Neural progenitor cell (in vitro differentiated cells): ENCODE data around the gene PTPRT. TPM values are rescaled to one million over a fixed set of nuclear protein-coding genes. Genes with fewer than 3 reads are reported as not detected.

Source experiments
- DNase-seq: peaks from one replicate; pipeline ENCODE4 v3.0.0-alpha.2; 2016; ENCODE audit warnings: low spot score
- H2AFZ ChIP-seq: fragments of 200-600 bp; sonication (generic); replicated peaks from 2 replicates; pipeline ENCODE4 v1.6.1; 2016; ENCODE audit warnings: antibody characterized with exemption
- H3F3A ChIP-seq: fragments of 200-600 bp; sonication (generic); 2 replicates; pipeline ENCODE4 v1.6.1; 2016; ENCODE audit warnings: antibody characterized with exemption, low read depth
- H3K27ac ChIP-seq: fragments of 200-600 bp; sonication (generic); 2 replicates; pipeline ENCODE4 v1.5.1; 2016; ENCODE audit warnings: mild to moderate bottlenecking
- H3K27me3 ChIP-seq: fragments of 200-600 bp; sonication (generic); 2 replicates; pipeline ENCODE4 v1.6.1; 2016; ENCODE audit warnings: mild to moderate bottlenecking, moderate library complexity
- H3K36me3 ChIP-seq: fragments of 200-600 bp; sonication (generic); 2 replicates; pipeline ENCODE4 v1.5.1; 2016
- H3K4me1 ChIP-seq: fragments of 200-600 bp; sonication (generic); 2 replicates; pipeline ENCODE4 v1.6.1; 2016; ENCODE audit warnings: mixed run types
- H3K4me2 ChIP-seq: fragments of 200-600 bp; sonication (generic); 2 replicates; pipeline ENCODE4 v1.6.1; 2016
- H3K4me3 ChIP-seq: fragments of 200-600 bp; sonication (generic); 2 replicates; pipeline ENCODE4 v1.5.1; 2016
- H3K79me2 ChIP-seq: fragments of 200-600 bp; sonication (generic); 2 replicates; pipeline ENCODE4 v1.6.1; 2016; ENCODE audit warnings: low read depth
- H3K9ac ChIP-seq: fragments of 200-600 bp; sonication (generic); 2 replicates; pipeline ENCODE4 v1.6.1; 2016
- H3K9me3 ChIP-seq: fragments of 200-600 bp; sonication (generic); 2 replicates; pipeline ENCODE4 v1.5.1; 2016; ENCODE audit warnings: low read depth
- H4K20me1 ChIP-seq: fragments of 200-600 bp; sonication (generic); 2 replicates; pipeline ENCODE4 v1.6.1; 2016; ENCODE audit warnings: low read depth
- H3K27ac Mint-ChIP-seq: 3 replicates; pipeline ENCODE4 v1.8.0; 2021; ENCODE audit warnings: mixed read lengths
- H3K27me3 Mint-ChIP-seq: 2 replicates; pipeline ENCODE4 v1.8.0; 2022; ENCODE audit warnings: low read depth, mild to moderate bottlenecking, inconsistent platforms, moderate library complexity, mixed read lengths; ENCODE audit not compliant: insufficient read depth
- H3K36me3 Mint-ChIP-seq: 3 replicates; pipeline ENCODE4 v1.8.0; 2021; ENCODE audit warnings: mixed read lengths
- H3K4me1 Mint-ChIP-seq: 3 replicates; pipeline ENCODE4 v1.8.0; 2021; ENCODE audit warnings: mixed read lengths
- H3K4me3 Mint-ChIP-seq: 3 replicates; pipeline ENCODE4 v1.8.0; 2021; ENCODE audit warnings: mild to moderate bottlenecking, moderate library complexity, mixed read lengths
- H3K9me3 Mint-ChIP-seq: 3 replicates; pipeline ENCODE4 v1.8.0; 2020; ENCODE audit warnings: mixed read lengths
- EZH2 ChIP-seq: fragments of 200-600 bp; sonication (generic); IDR thresholded peaks from 2 replicates; pipeline ENCODE4 v1.6.1; 2017; ENCODE audit warnings: antibody characterized with exemption, mild to moderate bottlenecking, moderate library complexity
- EZH2phosphoT487 ChIP-seq: fragments of 200-600 bp; sonication (generic); IDR thresholded peaks from 2 replicates; pipeline ENCODE4 v1.6.1; 2017; ENCODE audit warnings: antibody characterized with exemption
- total RNA-seq: library from RNA; depleted of rRNA; stranded (reverse); fragments of >200 nt; gene quantifications from 2 replicates; pipeline ENCODE4 v1.2.3, GENCODE V29; 2015; ENCODE audit warnings: low replicate concordance
- TF ChIP-seq, protein P1 (sequence below): fragments of 200-600 bp; sonication (generic); IDR thresholded peaks from 2 replicates; pipeline ENCODE4 v1.5.1; 2017; ENCODE audit warnings: antibody characterized with exemption, mild to moderate bottlenecking

PTPRT gene
- total RNA-seq, 1 donor from 2014 or later, result 1.1 TPM

DNA sequence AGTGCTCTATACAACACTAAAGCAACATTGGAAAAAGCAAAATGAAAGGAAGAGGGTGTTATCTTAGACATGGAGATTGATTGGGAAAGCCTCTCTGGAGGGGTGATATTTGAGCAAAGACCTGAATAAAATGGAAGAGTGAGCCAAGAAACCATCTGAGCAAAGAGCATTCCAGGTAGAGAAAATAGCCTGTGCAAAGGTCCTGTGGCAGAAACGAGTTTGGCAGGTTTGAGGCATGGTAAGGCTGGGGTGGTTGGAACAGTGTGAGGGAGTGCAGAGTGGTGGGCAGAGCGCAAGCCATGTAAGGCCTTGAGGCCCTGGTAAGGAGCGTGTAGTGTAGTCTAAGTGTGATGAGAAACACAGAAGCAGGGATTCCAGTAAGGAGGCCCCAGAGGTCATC is 40.0 kb upstream of the PTPRT start:
- Histone ChIP-seq H3F3A (no peaks in the 10 kb centered on the region), H4K20me1 (no peaks in the 10 kb centered on the region), H3K9ac (no peak overlapping the region), H3K9me3 (no peaks in the 10 kb centered on the region), H3K4me3 (no peak overlapping the region), H3K27me3 (peaks cover 34% of the 10 kb centered on the region), H3K79me2 (no peaks in the 10 kb centered on the region), H2AFZ (no peak overlapping the region), H3K4me1 (no peaks in the 10 kb centered on the region), H3K36me3 (no peaks in the 10 kb centered on the region), H3K27ac (no peak overlapping the region), H3K4me2 (no peak overlapping the region)
- no peaks in the 10 kb centered on the region for H3K9me3 Mint-ChIP-seq
- H3K4me3 Mint-ChIP-seq, result no peak overlapping the region
- H3K4me1 Mint-ChIP-seq, result peaks cover 9% of the 10 kb centered on the region
- TF ChIP-seq, protein P1, sequence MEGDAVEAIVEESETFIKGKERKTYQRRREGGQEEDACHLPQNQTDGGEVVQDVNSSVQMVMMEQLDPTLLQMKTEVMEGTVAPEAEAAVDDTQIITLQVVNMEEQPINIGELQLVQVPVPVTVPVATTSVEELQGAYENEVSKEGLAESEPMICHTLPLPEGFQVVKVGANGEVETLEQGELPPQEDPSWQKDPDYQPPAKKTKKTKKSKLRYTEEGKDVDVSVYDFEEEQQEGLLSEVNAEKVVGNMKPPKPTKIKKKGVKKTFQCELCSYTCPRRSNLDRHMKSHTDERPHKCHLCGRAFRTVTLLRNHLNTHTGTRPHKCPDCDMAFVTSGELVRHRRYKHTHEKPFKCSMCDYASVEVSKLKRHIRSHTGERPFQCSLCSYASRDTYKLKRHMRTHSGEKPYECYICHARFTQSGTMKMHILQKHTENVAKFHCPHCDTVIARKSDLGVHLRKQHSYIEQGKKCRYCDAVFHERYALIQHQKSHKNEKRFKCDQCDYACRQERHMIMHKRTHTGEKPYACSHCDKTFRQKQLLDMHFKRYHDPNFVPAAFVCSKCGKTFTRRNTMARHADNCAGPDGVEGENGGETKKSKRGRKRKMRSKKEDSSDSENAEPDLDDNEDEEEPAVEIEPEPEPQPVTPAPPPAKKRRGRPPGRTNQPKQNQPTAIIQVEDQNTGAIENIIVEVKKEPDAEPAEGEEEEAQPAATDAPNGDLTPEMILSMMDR, result no peak
- TF ChIP-seq EZH2phosphoT487 (no peak), EZH2 (no peak)
- no peak overlapping the region for H3K27ac Mint-ChIP-seq
- no peaks in the 10 kb centered on the region for H3K36me3 Mint-ChIP-seq
- peaks cover 15% of the 10 kb centered on the region for H3K27me3 Mint-ChIP-seq
- no peak for DNase-seq

DNA sequence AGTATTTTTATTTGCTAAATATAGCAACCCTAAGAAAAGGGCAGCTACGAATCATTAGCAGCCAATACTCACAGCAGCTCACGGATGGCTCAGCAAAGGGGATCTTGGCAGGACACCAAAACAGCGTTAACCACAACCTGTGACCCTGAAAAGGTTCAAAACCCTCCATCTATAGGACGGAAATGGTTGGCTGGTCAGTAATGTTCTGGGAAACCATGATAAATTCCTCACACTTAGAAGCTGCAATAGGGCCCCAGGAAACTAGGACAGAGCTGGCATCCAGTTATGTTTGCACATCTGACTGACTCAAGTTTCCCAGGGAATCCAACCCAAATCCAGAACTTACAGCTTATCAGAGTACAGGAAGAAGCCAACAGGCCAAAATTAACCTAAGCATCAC is 30.9 kb upstream of the PTPRT start:
- no peaks in the 10 kb centered on the region for H3F3A ChIP-seq
- peaks cover 4% of the 10 kb centered on the region for H3K27me3 ChIP-seq
- Mint-ChIP-seq H3K9me3 (no peaks in the 10 kb centered on the region), H3K27ac (no peak overlapping the region), H3K4me3 (no peak overlapping the region), H3K36me3 (no peaks in the 10 kb centered on the region), H3K27me3 (peaks cover 6% of the 10 kb centered on the region), H3K4me1 (peaks cover 5% of the 10 kb centered on the region)
- no peaks in the 10 kb centered on the region for H3K79me2 ChIP-seq
- H3K9me3 ChIP-seq, result no peaks in the 10 kb centered on the region
- no peak overlapping the region for H2AFZ ChIP-seq
- TF ChIP-seq, protein P1, result no peak
- H3K36me3 ChIP-seq, result no peaks in the 10 kb centered on the region
- no peak overlapping the region for H3K27ac ChIP-seq
- no peaks in the 10 kb centered on the region for H4K20me1 ChIP-seq
- no peaks in the 10 kb centered on the region for H3K4me1 ChIP-seq
- DNase-seq, result no peak
- no peak overlapping the region for H3K4me2 ChIP-seq
- H3K9ac ChIP-seq, result no peak overlapping the region
- no peak overlapping the region for H3K4me3 ChIP-seq

DNA sequence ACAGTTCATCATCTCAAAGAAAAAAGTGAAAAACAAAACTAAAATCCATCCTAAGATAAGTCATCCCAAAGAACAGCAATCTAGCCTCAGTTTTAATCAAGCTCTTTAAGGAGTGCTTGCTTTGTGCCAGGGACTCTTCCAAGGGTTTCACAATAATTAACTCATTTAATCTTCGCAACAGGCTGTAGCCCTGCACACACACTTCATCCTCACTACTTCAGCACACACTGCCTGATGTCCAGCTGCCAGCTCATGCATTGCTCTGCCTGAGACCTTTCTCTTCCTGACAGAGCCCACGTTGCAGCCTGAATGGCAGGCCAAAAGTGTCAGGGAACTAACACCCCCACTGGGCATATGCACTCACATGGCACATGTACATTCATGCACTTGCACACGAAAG is 21.2 kb upstream of the PTPRT start:
- Histone ChIP-seq H3K4me3 (no peak overlapping the region), H3K27me3 (no peaks in the 10 kb centered on the region), H3K79me2 (no peaks in the 10 kb centered on the region), H3K9ac (no peak overlapping the region), H3K36me3 (no peaks in the 10 kb centered on the region), H2AFZ (no peak overlapping the region), H3K4me2 (no peak overlapping the region), H3F3A (no peaks in the 10 kb centered on the region), H3K27ac (no peak overlapping the region), H3K9me3 (no peaks in the 10 kb centered on the region), H4K20me1 (no peaks in the 10 kb centered on the region), H3K4me1 (no peaks in the 10 kb centered on the region)
- H3K4me1 Mint-ChIP-seq, result no peaks in the 10 kb centered on the region
- no peak for DNase-seq
- no peaks in the 10 kb centered on the region for H3K9me3 Mint-ChIP-seq
- H3K36me3 Mint-ChIP-seq, result no peaks in the 10 kb centered on the region
- TF ChIP-seq, protein P1, result no peak
- TF ChIP-seq EZH2phosphoT487 (no peak), EZH2 (no peak)
- H3K27me3 Mint-ChIP-seq, result peaks cover 7% of the 10 kb centered on the region
- no peak overlapping the region for H3K4me3 Mint-ChIP-seq
- H3K27ac Mint-ChIP-seq, result no peak overlapping the region

DNA sequence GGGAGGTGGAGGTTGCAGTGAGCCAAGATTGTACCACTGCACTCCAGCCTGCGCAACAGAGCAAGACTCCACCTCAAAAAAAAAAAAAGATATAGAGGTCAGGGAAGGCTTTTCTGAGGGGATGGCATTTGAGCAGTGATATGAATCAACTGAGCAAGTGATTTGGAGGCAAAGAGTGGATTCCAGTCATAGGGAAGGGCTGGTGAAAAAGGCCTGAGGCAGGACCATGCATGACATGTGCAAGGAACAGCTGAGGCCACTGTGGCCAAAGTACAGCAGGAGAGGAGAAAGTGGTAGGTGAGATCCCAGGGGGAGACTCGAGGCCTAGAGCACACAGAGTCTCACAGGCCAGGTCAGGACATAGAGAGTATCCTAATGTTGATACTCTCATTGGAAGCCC is 20.1 kb upstream of the PTPRT start:
- no peaks in the 10 kb centered on the region for H3F3A ChIP-seq
- H3K4me3 Mint-ChIP-seq, result no peak overlapping the region
- H3K27me3 ChIP-seq, result no peaks in the 10 kb centered on the region
- no peak overlapping the region for H3K27ac ChIP-seq
- no peak overlapping the region for H2AFZ ChIP-seq
- H3K9me3 ChIP-seq, result no peaks in the 10 kb centered on the region
- no peak overlapping the region for H3K4me2 ChIP-seq
- TF ChIP-seq, protein P1, result no peak
- H3K36me3 ChIP-seq, result no peaks in the 10 kb centered on the region
- no peaks in the 10 kb centered on the region for H4K20me1 ChIP-seq
- no peak for DNase-seq
- H3K79me2 ChIP-seq, result no peaks in the 10 kb centered on the region
- H3K4me3 ChIP-seq, result no peak overlapping the region
- H3K9ac ChIP-seq, result no peak overlapping the region
- no peaks in the 10 kb centered on the region for H3K9me3 Mint-ChIP-seq
- H3K36me3 Mint-ChIP-seq, result no peaks in the 10 kb centered on the region
- no peaks in the 10 kb centered on the region for H3K4me1 ChIP-seq
- no peak overlapping the region for H3K27ac Mint-ChIP-seq
- no peaks in the 10 kb centered on the region for H3K4me1 Mint-ChIP-seq
- peaks cover 4% of the 10 kb centered on the region for H3K27me3 Mint-ChIP-seq
